HUES64 (cell line): ENCODE measurements around the gene PRCC.

Source experiments
- H3K27ac ChIP-seq: 2 replicates; pipeline ENCODE4 v1.7.0; 2013; ENCODE audit warnings: low read depth, low read length, inconsistent platforms
- H3K27me3 ChIP-seq: 2 replicates; pipeline ENCODE4 v1.6.1; 2013; ENCODE audit warnings: mild to moderate bottlenecking, low read length; ENCODE audit not compliant: insufficient read depth
- H3K36me3 ChIP-seq: 2 replicates; pipeline ENCODE4 v1.6.1; 2013; ENCODE audit warnings: mild to moderate bottlenecking, low read length; ENCODE audit not compliant: insufficient read depth
- H3K4me1 ChIP-seq: 2 replicates; pipeline ENCODE4 v1.6.1; 2013; ENCODE audit warnings: mild to moderate bottlenecking, low read length, moderate library complexity; ENCODE audit not compliant: insufficient read depth
- H3K4me3 ChIP-seq: 2 replicates; pipeline ENCODE4 v1.5.1; 2013; ENCODE audit warnings: mild to moderate bottlenecking, low read length, moderate library complexity
- H3K9ac ChIP-seq: 2 replicates; pipeline ENCODE4 v1.6.1; 2013; ENCODE audit warnings: mild to moderate bottlenecking, low read depth, low read length
- H3K9me3 ChIP-seq: 2 replicates; pipeline ENCODE4 v1.6.1; 2013; ENCODE audit warnings: low read depth, low read length; ENCODE audit not compliant: insufficient read depth
- WGBS: fragments of 150-250, 120-280 bp; methylation state at CpG from one replicate; pipeline ENCODE4 v1.1.7; 2013; ENCODE audit warnings: missing lambda C conversion rate; 5-methylcytosine and 5-hydroxymethylcytosine counted together

PRCC gene

DNA sequence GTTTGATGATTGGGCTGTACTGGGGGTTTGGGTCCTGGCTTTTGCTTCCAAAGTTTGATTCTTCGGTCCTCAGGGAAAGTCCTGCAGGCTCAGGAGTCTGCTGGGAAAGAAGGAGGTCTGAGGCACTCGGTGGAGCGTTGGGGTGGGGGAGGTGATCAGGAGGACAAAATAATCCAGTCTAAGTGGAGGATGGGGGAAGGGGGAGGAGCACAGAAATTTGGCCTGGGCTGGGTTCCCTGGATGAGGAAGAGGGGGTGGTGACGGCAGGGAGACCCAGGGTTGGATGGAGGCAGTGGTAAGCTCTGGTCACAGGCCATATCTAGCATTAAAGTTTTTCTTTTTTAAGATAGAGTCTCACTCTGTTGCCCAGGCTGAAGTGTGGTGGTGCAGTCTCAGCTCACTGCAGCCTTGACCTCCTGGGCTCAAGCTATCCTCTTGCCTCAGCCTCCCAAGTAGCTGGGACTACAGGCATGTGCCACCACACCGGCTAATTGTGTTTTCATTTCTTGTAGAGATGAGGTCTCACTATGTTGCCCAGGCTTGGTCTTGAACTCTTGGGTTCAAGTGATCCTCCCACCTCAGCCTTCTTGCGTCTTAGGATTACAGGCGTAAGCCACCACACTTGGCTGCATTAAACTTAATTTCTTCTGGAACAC lies 42.5 kb downstream of the PRCC start:
- Histone ChIP-seq H3K27ac (no peak overlapping the region), H3K9me3 (no peaks in the 10 kb centered on the region), H3K4me3 (no peak overlapping the region), H3K27me3 (peaks cover 27% of the 10 kb centered on the region), H3K9ac (no peak overlapping the region), H3K4me1 (peaks cover 10% of the 10 kb centered on the region; the same call in 1 of the 2 replicates), H3K36me3 (no peaks in the 10 kb centered on the region; the same call in 1 of the 2 replicates)
- 80% methylated on average over 7 of the region's 7 CpGs for WGBS

DNA sequence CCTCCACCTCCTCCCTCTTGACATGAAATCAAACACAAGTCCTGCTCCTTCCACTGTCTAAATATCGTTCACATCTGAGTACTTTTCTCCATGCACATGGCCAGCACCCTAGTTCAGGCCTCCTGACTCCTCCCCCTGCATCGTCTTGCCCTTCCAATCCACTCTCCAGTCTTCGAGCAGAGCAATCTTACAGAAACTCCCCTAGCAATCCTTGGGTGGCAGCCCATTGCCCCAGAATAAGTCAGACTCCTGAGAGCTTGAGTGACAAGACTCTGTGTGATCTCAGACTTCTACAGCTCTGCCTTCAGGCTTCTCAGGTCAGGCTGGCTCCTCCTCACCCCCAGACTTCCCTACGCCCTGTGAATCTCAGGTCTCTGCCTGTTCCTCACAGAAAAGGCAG lies 43.8 kb downstream of the PRCC start:
- Histone ChIP-seq H3K9ac (no peak overlapping the region), H3K9me3 (no peaks in the 10 kb centered on the region), H3K4me1 (peaks cover 10% of the 10 kb centered on the region; the same call in 1 of the 2 replicates), H3K27me3 (peaks cover 40% of the 10 kb centered on the region), H3K36me3 (no peaks in the 10 kb centered on the region; the same call in 1 of the 2 replicates), H3K27ac (no peak overlapping the region), H3K4me3 (no peak overlapping the region)
- 74% methylated on average over 4 of the region's 4 CpGs for whole genome bisulfite sequencing

GRCh38 chr1:156812293-156812990 lies 45.1 kb downstream of the PRCC start:
- 93% methylated on average over 10 of the region's 10 CpGs for WGBS
- Histone ChIP-seq H3K36me3 (no peaks in the 10 kb centered on the region), H3K9me3 (no peaks in the 10 kb centered on the region), H3K9ac (no peak overlapping the region), H3K4me3 (no peak overlapping the region), H3K4me1 (peaks cover 10% of the 10 kb centered on the region; the same call in 1 of the 2 replicates), H3K27me3 (peaks cover 46% of the 10 kb centered on the region), H3K27ac (no peak overlapping the region)

DNA sequence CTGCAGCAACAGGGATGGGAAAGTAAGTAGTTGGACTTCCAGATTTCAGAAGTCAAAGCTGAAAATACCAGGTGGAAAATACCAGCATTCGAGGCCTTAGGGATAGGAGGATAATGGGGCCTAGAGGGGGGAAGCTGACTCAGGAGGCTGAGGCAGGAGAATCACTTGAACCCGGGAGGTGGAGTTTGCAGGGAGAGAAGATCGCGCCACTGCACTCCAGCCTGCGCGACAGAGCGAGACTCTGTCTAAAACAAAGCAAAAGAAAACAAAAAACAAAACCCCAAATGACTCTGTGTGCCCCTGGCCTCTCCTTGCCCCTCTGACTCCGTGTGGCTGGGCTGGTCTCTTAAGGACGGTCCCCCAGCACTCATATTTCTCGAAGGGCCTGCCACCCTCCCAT lies 46.0 kb downstream of the PRCC start:
- 47% methylated on average over 10 of the region's 10 CpGs for WGBS
- Histone ChIP-seq H3K4me1 (peaks cover 10% of the 10 kb centered on the region; the same call in 1 of the 2 replicates), H3K9me3 (no peaks in the 10 kb centered on the region), H3K27ac (no peak overlapping the region), H3K36me3 (no peaks in the 10 kb centered on the region), H3K4me3 (peak overlapping the region; percentile 57), H3K27me3 (peaks cover 46% of the 10 kb centered on the region), H3K9ac (peak overlapping the region; percentile 67)

DNA sequence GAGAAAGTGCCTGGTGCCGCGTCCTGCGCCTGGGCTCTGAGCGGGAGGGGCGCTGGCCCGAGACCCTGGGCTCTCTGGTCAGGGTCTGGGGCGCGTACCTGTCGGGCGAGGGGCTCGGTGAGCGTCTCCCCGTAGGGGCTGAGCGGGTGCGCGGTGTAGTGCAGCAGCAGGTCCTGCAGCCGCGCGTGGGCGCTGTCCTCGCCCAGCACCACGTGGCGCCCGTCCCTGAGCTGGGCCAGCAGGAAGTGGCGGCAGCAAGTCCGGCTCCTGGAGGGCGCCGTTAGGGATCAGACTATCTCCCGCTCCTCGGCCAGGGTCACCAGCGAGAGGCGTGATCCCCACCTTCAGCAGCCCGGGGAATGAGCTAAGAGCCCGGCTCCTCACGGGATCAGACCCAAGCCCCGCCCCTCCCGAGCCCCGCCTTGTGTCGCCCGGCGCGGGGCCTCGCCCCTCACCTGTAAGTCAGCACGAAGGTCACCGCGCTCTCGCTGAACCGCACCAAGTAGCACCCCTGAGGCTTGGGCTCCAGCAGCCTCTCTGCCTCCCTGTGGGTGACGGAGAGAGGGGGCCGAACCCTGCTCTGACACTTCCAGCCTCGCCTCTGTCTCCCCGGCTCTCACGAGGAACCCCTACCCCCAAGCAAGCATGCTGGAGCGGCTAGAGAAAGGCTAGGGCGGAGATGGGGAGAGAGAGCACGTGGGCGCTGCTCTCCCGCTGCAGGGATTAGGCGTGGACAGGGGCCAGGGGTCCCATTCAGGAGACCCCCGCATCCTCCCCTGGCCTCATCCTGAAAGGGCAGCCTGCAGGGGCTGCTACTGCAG lies 46.6 kb downstream of the PRCC start:
- H3K4me3 ChIP-seq: peak overlapping the region; percentile 57
- 11% methylated on average over 57 of the region's 60 CpGs for WGBS
- peaks cover 46% of the 10 kb centered on the region for H3K27me3 ChIP-seq
- H3K9me3 ChIP-seq: no peaks in the 10 kb centered on the region
- peak overlapping the region; percentile 67 for H3K9ac ChIP-seq
- no peaks in the 10 kb centered on the region for H3K36me3 ChIP-seq
- peaks cover 10% of the 10 kb centered on the region; the same call in 1 of the 2 replicates for H3K4me1 ChIP-seq
- H3K27ac ChIP-seq: no peak overlapping the region

- peaks cover 46% of the 10 kb centered on the region for H3K27me3 ChIP-seq
- H3K4me3 ChIP-seq: peak overlapping the region; percentile 57; the same call in 1 of the 2 replicates
- peaks cover 10% of the 10 kb centered on the region; the same call in 1 of the 2 replicates for H3K4me1 ChIP-seq
- 91% methylated on average over 7 of the region's 7 CpGs for WGBS
- no peaks in the 10 kb centered on the region for H3K36me3 ChIP-seq
- H3K27ac ChIP-seq: no peak overlapping the region
- no peaks in the 10 kb centered on the region for H3K9me3 ChIP-seq
- H3K9ac ChIP-seq: 0 out of 2 replicates have a peak overlapping the region, but pooled peaks have one; percentile 67
These were observed 47.4 kb downstream of the PRCC start for GRCh38 chr1:156814571-156815260.

GRCh38 chr1:156815307-156815826 lies 48.0 kb downstream of the PRCC start:
- H3K27ac ChIP-seq: no peak overlapping the region
- H3K36me3 ChIP-seq: no peaks in the 10 kb centered on the region
- H3K9me3 ChIP-seq: no peaks in the 10 kb centered on the region
- 70% methylated on average over 5 of the region's 5 CpGs for WGBS
- no peak overlapping the region for H3K4me3 ChIP-seq
- H3K27me3 ChIP-seq: peaks cover 46% of the 10 kb centered on the region
- peaks cover 10% of the 10 kb centered on the region; the same call in 1 of the 2 replicates for H3K4me1 ChIP-seq
- no peak overlapping the region for H3K9ac ChIP-seq

DNA sequence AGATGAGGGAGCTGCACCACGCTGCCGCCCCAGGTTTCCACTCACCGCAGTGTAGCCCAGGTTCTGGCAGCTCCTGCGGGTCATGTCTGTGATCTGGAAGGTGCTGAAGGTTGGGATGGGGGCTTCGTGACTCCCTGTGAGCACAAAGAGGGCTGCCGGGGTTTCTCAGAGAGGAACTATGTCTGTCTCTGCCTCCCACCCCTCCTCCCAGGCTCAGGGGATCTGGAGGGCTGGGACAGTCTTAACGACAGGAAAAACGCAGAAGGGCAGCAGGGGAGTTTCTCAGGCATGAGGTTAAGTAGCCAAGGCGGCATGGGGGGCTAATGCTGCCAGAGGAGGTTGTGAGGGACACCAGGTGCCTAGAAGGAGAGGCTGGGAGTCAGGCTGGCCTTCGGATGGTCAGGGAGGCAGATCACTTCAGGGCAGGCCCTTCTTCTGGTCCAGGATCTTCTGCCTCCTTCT lies 48.7 kb downstream of the PRCC start:
- Histone ChIP-seq H3K9ac (no peak overlapping the region), H3K4me3 (no peak overlapping the region), H3K36me3 (no peaks in the 10 kb centered on the region), H3K4me1 (peaks cover 10% of the 10 kb centered on the region; the same call in 1 of the 2 replicates), H3K27ac (no peak overlapping the region), H3K27me3 (peaks cover 47% of the 10 kb centered on the region), H3K9me3 (no peaks in the 10 kb centered on the region)
- WGBS: 70% methylated on average over 10 of the region's 10 CpGs

DNA sequence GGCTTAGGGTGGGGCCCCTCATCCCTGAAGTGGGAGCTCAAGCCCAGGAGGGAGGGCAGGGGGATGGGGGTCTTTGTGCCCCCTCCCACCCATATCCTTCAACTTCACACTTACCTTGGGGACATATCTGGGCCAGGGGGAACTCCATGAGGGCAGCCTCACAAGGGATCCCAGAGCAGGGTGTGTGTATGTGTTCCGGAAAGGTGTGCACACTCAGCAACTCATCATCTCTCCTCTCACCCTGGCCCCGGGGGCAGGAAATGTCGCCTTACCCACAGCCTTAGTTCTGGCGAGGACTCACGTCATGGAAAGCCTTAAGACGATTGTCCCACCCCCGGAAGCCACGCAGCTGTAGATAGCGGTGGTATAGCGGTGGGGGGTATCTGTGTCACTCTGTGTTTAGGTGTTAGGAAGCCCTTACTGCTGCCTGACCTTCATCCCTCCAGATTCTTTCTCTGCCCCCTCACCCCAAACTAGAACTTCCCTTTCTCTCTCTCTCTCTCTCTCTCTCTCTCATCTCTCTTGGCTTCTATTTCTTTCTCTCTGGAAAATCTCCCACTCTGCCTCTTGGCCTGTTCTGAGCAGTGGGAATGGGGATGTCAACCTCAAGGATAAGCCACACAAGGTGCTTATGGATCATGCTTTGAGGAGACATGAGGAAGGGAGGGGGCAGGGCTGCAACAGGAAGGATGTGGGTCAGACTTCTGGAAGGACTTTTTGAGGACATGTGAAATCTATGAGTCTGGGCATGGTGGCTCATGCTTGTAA lies 49.4 kb downstream of the PRCC start, which contains the start of gene SH2D2A:
TSS of gene SH2D2A (minus strand) at position 288 of the 768 bp plus-strand sequence. CDS start at position 148, 140 bp downstream.
- Histone ChIP-seq H3K36me3 (no peaks in the 10 kb centered on the region), H3K9me3 (no peaks in the 10 kb centered on the region), H3K4me1 (peaks cover 10% of the 10 kb centered on the region; the same call in 1 of the 2 replicates), H3K4me3 (no peak within 1 kb of the TSS), H3K27ac (no peak within 1 kb of the TSS), H3K9ac (no peak within 1 kb of the TSS), H3K27me3 (peaks cover 54% of the 10 kb centered on the region)
- WGBS: 64% methylated on average over 9 of the region's 10 CpGs

GRCh38 chr1:156821801-156822200 lies 54.5 kb downstream of the PRCC start:
- 73% methylated on average over 4 of the region's 4 CpGs for WGBS
- H3K27ac ChIP-seq: no peak overlapping the region

More at GRCh38 chr1:156821801-156822200, 54.5 kb downstream of the PRCC start:
- H3K36me3 ChIP-seq: no peaks in the 10 kb centered on the region
- no peaks in the 10 kb centered on the region for H3K9me3 ChIP-seq
- H3K4me1 ChIP-seq: no peaks in the 10 kb centered on the region
- H3K4me3 ChIP-seq: no peak overlapping the region
- H3K9ac ChIP-seq: no peak overlapping the region
- peaks cover 27% of the 10 kb centered on the region for H3K27me3 ChIP-seq
